Measurements from ENCODE around the gene RPS6KB1.
"Not testable (repeated sequence)": the region's sequence is repeated elsewhere in the genome, so short reads cannot be mapped to it uniquely, and the experiment has no call there.

The RPS6KB1 gene

GRCh38 chr17:59950049-59950448 lies 57.1 kb downstream of the RPS6KB1 start:
- ChIA-PET POLR2A (no interaction called here), CTCF (interaction anchor here (1.1 kb wide), 1 partner anchor 87 kb away, joined by 3 read pairs; no protein-coding TSS in a partner anchor)
- no peak overlapping the region for H3K4me3 ChIP-seq (ENCODE audit: control insufficient read depth in 1 of 7, extremely low read depth in 1 of 7, insufficient read depth in 4 of 7, low read depth in 2 of 7, low read length in 6 of 7)
- H3K9me3 ChIP-seq (ENCODE audit: control extremely low read depth in 1 of 5, control insufficient read depth in 4 of 5, insufficient read depth in 2 of 5, low read depth in 1 of 5, low read length in 4 of 5), result no peaks in the 10 kb centered on the region
- no peaks in the 10 kb centered on the region for H3K27me3 ChIP-seq (replicated peaks in 2 of 5; ENCODE audit: control insufficient read depth in 4 of 5, insufficient read depth in 5 of 5, low read length in 4 of 5)
- no peak overlapping the region for H3K27ac ChIP-seq (ENCODE audit: insufficient read depth in 1 of 2, low read depth in 1 of 2, low read length in 2 of 2, poor library complexity in 1 of 2, severe bottlenecking in 2 of 2)
- H3K4me1 ChIP-seq (ENCODE audit: control extremely low read depth in 1 of 4, control insufficient read depth in 4 of 4, insufficient read depth in 4 of 4, low read length in 3 of 4), result no peaks in the 10 kb centered on the region
- no CpG with 5 or more reads among the region's 3 CpGs for WGBS (ENCODE audit: insufficient coverage)
- peaks cover 10 to 38% (median 18%) of the 10 kb centered on the region in 4 experiments for H3K36me3 ChIP-seq (ENCODE audit: control insufficient read depth in 4 of 4, insufficient read depth in 4 of 4, low read length in 3 of 4)
- no peak for DNase-seq

- Histone ChIP-seq H3K4me3 (ENCODE audit: control insufficient read depth in 1 of 7, extremely low read depth in 1 of 7, insufficient read depth in 4 of 7, low read depth in 2 of 7, low read length in 6 of 7) (no peak overlapping the region), H3K9me3 (ENCODE audit: control extremely low read depth in 1 of 5, control insufficient read depth in 4 of 5, insufficient read depth in 2 of 5, low read depth in 1 of 5, low read length in 4 of 5) (no peaks in the 10 kb centered on the region), H3K4me1 (ENCODE audit: control extremely low read depth in 1 of 4, control insufficient read depth in 4 of 4, insufficient read depth in 4 of 4, low read length in 3 of 4) (no peaks in the 10 kb centered on the region), H3K27me3 (replicated peaks in 2 of 5; ENCODE audit: control insufficient read depth in 4 of 5, insufficient read depth in 5 of 5, low read length in 4 of 5) (no peaks in the 10 kb centered on the region), H3K36me3 (ENCODE audit: control insufficient read depth in 4 of 4, insufficient read depth in 4 of 4, low read length in 3 of 4) (peaks cover 8 to 32% (median 12%) of the 10 kb centered on the region in 4 experiments), H3K27ac (ENCODE audit: insufficient read depth in 1 of 2, low read depth in 1 of 2, low read length in 2 of 2, poor library complexity in 1 of 2, severe bottlenecking in 2 of 2) (no peak overlapping the region)
- ChIA-PET CTCF (no interaction called here), POLR2A (no interaction called here)
- 90% methylated on average over 2 of the region's 3 CpGs for WGBS (ENCODE audit: insufficient coverage)
- no peak for DNase-seq
Observed at GRCh38 chr17:59954856-59955255, 61.9 kb downstream of the RPS6KB1 start.

- WGBS (ENCODE audit: insufficient coverage), result 99% methylated on average over 5 of the region's 8 CpGs
- H3K27ac ChIP-seq (ENCODE audit: insufficient read depth in 1 of 2, low read depth in 1 of 2, low read length in 2 of 2, poor library complexity in 1 of 2, severe bottlenecking in 2 of 2); H3K27me3 ChIP-seq (replicated peaks in 2 of 5; ENCODE audit: control insufficient read depth in 4 of 5, insufficient read depth in 5 of 5, low read length in 4 of 5); H3K4me3 ChIP-seq (ENCODE audit: control insufficient read depth in 1 of 7, extremely low read depth in 1 of 7, insufficient read depth in 4 of 7, low read depth in 2 of 7, low read length in 6 of 7); H3K9me3 ChIP-seq (ENCODE audit: control extremely low read depth in 1 of 5, control insufficient read depth in 4 of 5, insufficient read depth in 2 of 5, low read depth in 1 of 5, low read length in 4 of 5); POLR2A ChIA-PET; CTCF ChIA-PET; DNase-seq: not testable (repeated sequence)
- H3K4me1 ChIP-seq (ENCODE audit: control extremely low read depth in 1 of 4, control insufficient read depth in 4 of 4, insufficient read depth in 4 of 4, low read length in 3 of 4), result peaks cover 7 to 19% (median 13%) of the 10 kb centered on the region in 4 experiments
- peaks cover 5 to 17% (median 9%) of the 10 kb centered on the region in 4 experiments for H3K36me3 ChIP-seq (ENCODE audit: control insufficient read depth in 4 of 4, insufficient read depth in 4 of 4, low read length in 3 of 4)
Observed at GRCh38 chr17:59959574-59959973, 66.7 kb downstream of the RPS6KB1 start.

- H3K4me3 ChIP-seq (ENCODE audit: control insufficient read depth in 1 of 7, extremely low read depth in 1 of 7, insufficient read depth in 4 of 7, low read depth in 2 of 7, low read length in 6 of 7), result peak overlapping the region in 3 of 7 experiments; percentile 86 to 94 (median 92)
- H3K27ac ChIP-seq (ENCODE audit: insufficient read depth in 1 of 2, low read depth in 1 of 2, low read length in 2 of 2, poor library complexity in 1 of 2, severe bottlenecking in 2 of 2), result no peak overlapping the region
- CTCF ChIA-PET, result no interaction called here
- H3K9me3 ChIP-seq (ENCODE audit: control extremely low read depth in 1 of 5, control insufficient read depth in 4 of 5, insufficient read depth in 2 of 5, low read depth in 1 of 5, low read length in 4 of 5), result no peaks in the 10 kb centered on the region
- H3K4me1 ChIP-seq (ENCODE audit: control extremely low read depth in 1 of 4, control insufficient read depth in 4 of 4, insufficient read depth in 4 of 4, low read length in 3 of 4), result peaks cover 7 to 25% (median 18%) of the 10 kb centered on the region in 4 experiments
- H3K36me3 ChIP-seq (ENCODE audit: control insufficient read depth in 4 of 4, insufficient read depth in 4 of 4, low read length in 3 of 4), result peaks cover 0 to 6% (median 1%) of the 10 kb centered on the region in 4 experiments
- no peaks in the 10 kb centered on the region for H3K27me3 ChIP-seq (replicated peaks in 2 of 5; ENCODE audit: control insufficient read depth in 4 of 5, insufficient read depth in 5 of 5, low read length in 4 of 5)
- POLR2A ChIA-PET, result no interaction called here
- DNase-seq, result no peak
- WGBS (ENCODE audit: insufficient coverage), result 98% methylated on average over 5 of the region's 6 CpGs
Observed at GRCh38 chr17:59962739-59963318, 69.9 kb downstream of the RPS6KB1 start.

GRCh38 chr17:59963738-59964481 lies 71.0 kb downstream of the RPS6KB1 start:
- H3K4me3 ChIP-seq (ENCODE audit: control insufficient read depth in 1 of 7, extremely low read depth in 1 of 7, insufficient read depth in 4 of 7, low read depth in 2 of 7, low read length in 6 of 7), result peak overlapping the region; percentile 69 to 98 (median 92)
- DNase-seq, result peak; percentile 25 to 82 (median 76)
- ChIA-PET CTCF (no interaction called here), POLR2A (interaction anchor here (1.1 kb wide), 1 partner anchor 251 kb away, joined by 3 read pairs; no protein-coding TSS in a partner anchor)
- H3K27ac ChIP-seq (ENCODE audit: insufficient read depth in 1 of 2, low read depth in 1 of 2, low read length in 2 of 2, poor library complexity in 1 of 2, severe bottlenecking in 2 of 2), result peak overlapping the region; percentile 59 to 89
- WGBS (ENCODE audit: insufficient coverage), result 1% methylated on average over 16 of the region's 21 CpGs
- H3K36me3 ChIP-seq (ENCODE audit: control insufficient read depth in 4 of 4, insufficient read depth in 4 of 4, low read length in 3 of 4), result peaks cover 0 to 2% (median under 1%) of the 10 kb centered on the region in 4 experiments
- H3K9me3 ChIP-seq (ENCODE audit: control extremely low read depth in 1 of 5, control insufficient read depth in 4 of 5, insufficient read depth in 2 of 5, low read depth in 1 of 5, low read length in 4 of 5), result no peaks in the 10 kb centered on the region
- peaks cover 7 to 25% (median 18%) of the 10 kb centered on the region in 4 experiments for H3K4me1 ChIP-seq (ENCODE audit: control extremely low read depth in 1 of 4, control insufficient read depth in 4 of 4, insufficient read depth in 4 of 4, low read length in 3 of 4)
- no peaks in the 10 kb centered on the region for H3K27me3 ChIP-seq (replicated peaks in 2 of 5; ENCODE audit: control insufficient read depth in 4 of 5, insufficient read depth in 5 of 5, low read length in 4 of 5)

GRCh38 chr17:59964482-59965328 lies 71.8 kb downstream of the RPS6KB1 start, which contains the start of gene RNFT1:
Gene RNFT1 (minus strand): TSS chr17:59964740. CDS start chr17:59964663, 77 bp downstream.
- Histone ChIP-seq H3K27me3 (replicated peaks in 2 of 5; ENCODE audit: control insufficient read depth in 4 of 5, insufficient read depth in 5 of 5, low read length in 4 of 5) (no peaks in the 10 kb centered on the region), H3K4me1 (ENCODE audit: control extremely low read depth in 1 of 4, control insufficient read depth in 4 of 4, insufficient read depth in 4 of 4, low read length in 3 of 4) (peaks cover 7 to 25% (median 18%) of the 10 kb centered on the region in 4 experiments), H3K9me3 (ENCODE audit: control extremely low read depth in 1 of 5, control insufficient read depth in 4 of 5, insufficient read depth in 2 of 5, low read depth in 1 of 5, low read length in 4 of 5) (no peaks in the 10 kb centered on the region), H3K36me3 (ENCODE audit: control insufficient read depth in 4 of 4, insufficient read depth in 4 of 4, low read length in 3 of 4) (peaks cover 0 to 2% (median 0%) of the 10 kb centered on the region in 4 experiments), H3K27ac (ENCODE audit: insufficient read depth in 1 of 2, low read depth in 1 of 2, low read length in 2 of 2, poor library complexity in 1 of 2, severe bottlenecking in 2 of 2) (peak within 1 kb of the TSS; percentile 59 to 89), H3K4me3 (ENCODE audit: control insufficient read depth in 1 of 7, extremely low read depth in 1 of 7, insufficient read depth in 4 of 7, low read depth in 2 of 7, low read length in 6 of 7) (peak within 1 kb of the TSS; percentile 69 to 98 (median 92))
- DNase-seq, result peak; percentile 81 to 92 (median 88)
- ChIA-PET CTCF (interaction anchor here (0.8 kb wide), 1 partner anchor 372 kb away, joined by 3 read pairs; no protein-coding TSS in a partner anchor), POLR2A (interaction anchor here (1.0 to 1.1 kb wide), 2 partner anchors 72 to 252 kb away, joined by 3 to 7 read pairs; partner anchors contain the start of genes RPS6KB1 and TUBD1)
- WGBS (ENCODE audit: insufficient coverage), result 0% methylated on average over 36 of the region's 67 CpGs

Measured in common myeloid progenitor, CD34-positive (primary cell).